ENCODE results near the gene SLX1A. TPM values are rescaled to one million over a fixed set of nuclear protein-coding genes. Genes with fewer than 3 reads are reported as not detected.
"Not testable (repeated sequence)": the region's sequence is repeated elsewhere in the genome, so short reads cannot be mapped to it uniquely, and the experiment has no call there.

Gene SLX1A
- total RNA-seq (2022) (21.4 and 37.1 TPM in 2 replicates), Bru-seq, nascent RNA (percentile 25 among the genes with signal in this experiment), BruChase-seq, experiment 1, labeled RNA remaining after a 6-hour chase (percentile 29 among the genes with signal in this experiment), BruChase-seq, experiment 2, labeled RNA remaining after a 2-hour chase (percentile 41 among the genes with signal in this experiment)
- long read RNA-seq, transcript SLX1A-201 (6 exons, 1,091 nt), result major isoform, 45 of 62 reads
- long read RNA-seq, transcript SLX1A-206 (5 exons, 1,558 nt), result minor isoform, 6 of 62 reads
- long read RNA-seq, partial matches to known transcripts, result 6 of 62 reads
- long read RNA-seq, other reads (novel, unspliced or antisense), result 2 of 62 reads

GRCh38 chr16:30193615-30194014 is at the start of gene SLX1A, which contains the start of gene BOLA2B:
TSS of gene SLX1A (plus strand) at chr16:30193875. CDS start at chr16:30194085, 210 bp downstream.
TSS of gene BOLA2B (minus strand) at chr16:30193666. CDS start at chr16:30193595, 71 bp downstream.
- CTCF ChIA-PET, result not testable (repeated sequence)

GRCh38 chr16:30144017-30144416 is 49.7 kb upstream of the SLX1A start:
- no TSS peak for BruUV-seq (replicated peaks)
- H3K4me3 Mint-ChIP-seq (ENCODE audit: unreplicated experiment), result no peak overlapping the region
- intact Hi-C loops (cut with micrococcal nuclease), result no loop called here
- TF ChIP-seq, protein P1, sequence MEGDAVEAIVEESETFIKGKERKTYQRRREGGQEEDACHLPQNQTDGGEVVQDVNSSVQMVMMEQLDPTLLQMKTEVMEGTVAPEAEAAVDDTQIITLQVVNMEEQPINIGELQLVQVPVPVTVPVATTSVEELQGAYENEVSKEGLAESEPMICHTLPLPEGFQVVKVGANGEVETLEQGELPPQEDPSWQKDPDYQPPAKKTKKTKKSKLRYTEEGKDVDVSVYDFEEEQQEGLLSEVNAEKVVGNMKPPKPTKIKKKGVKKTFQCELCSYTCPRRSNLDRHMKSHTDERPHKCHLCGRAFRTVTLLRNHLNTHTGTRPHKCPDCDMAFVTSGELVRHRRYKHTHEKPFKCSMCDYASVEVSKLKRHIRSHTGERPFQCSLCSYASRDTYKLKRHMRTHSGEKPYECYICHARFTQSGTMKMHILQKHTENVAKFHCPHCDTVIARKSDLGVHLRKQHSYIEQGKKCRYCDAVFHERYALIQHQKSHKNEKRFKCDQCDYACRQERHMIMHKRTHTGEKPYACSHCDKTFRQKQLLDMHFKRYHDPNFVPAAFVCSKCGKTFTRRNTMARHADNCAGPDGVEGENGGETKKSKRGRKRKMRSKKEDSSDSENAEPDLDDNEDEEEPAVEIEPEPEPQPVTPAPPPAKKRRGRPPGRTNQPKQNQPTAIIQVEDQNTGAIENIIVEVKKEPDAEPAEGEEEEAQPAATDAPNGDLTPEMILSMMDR (IDR thresholded peaks at IDR 0.05; ENCODE audit: unreplicated experiment), result no peak
- H3K9me3 Mint-ChIP-seq (ENCODE audit: unreplicated experiment), result no peaks in the 10 kb centered on the region
- POLR2A ChIA-PET, result no interaction called here
- no peaks in the 10 kb centered on the region for H3K27me3 Mint-ChIP-seq (ENCODE audit: insufficient read depth, unreplicated experiment)
- CTCF ChIA-PET, result no interaction called here
- no peak for DNase-seq (ENCODE audit: unreplicated experiment)
- no peaks in the 10 kb centered on the region for H3K36me3 Mint-ChIP-seq (ENCODE audit: insufficient read depth, unreplicated experiment)
- H3K4me1 Mint-ChIP-seq (ENCODE audit: insufficient read depth, unreplicated experiment), result no peaks in the 10 kb centered on the region
- no peak overlapping the region for H3K27ac Mint-ChIP-seq (ENCODE audit: low read depth, unreplicated experiment)

More at GRCh38 chr16:30193615-30194014, at the start of gene SLX1A, which contains the start of gene BOLA2B:
- H3K9me3 Mint-ChIP-seq (ENCODE audit: unreplicated experiment); H3K36me3 Mint-ChIP-seq (ENCODE audit: insufficient read depth, unreplicated experiment); H3K4me3 Mint-ChIP-seq (ENCODE audit: unreplicated experiment); intact Hi-C loops (cut with micrococcal nuclease); H3K27ac Mint-ChIP-seq (ENCODE audit: low read depth, unreplicated experiment); DNase-seq (ENCODE audit: unreplicated experiment); BruUV-seq (replicated peaks); H3K27me3 Mint-ChIP-seq (ENCODE audit: insufficient read depth, unreplicated experiment); H3K4me1 Mint-ChIP-seq (ENCODE audit: insufficient read depth, unreplicated experiment); POLR2A ChIA-PET: not testable (repeated sequence)

DNA sequence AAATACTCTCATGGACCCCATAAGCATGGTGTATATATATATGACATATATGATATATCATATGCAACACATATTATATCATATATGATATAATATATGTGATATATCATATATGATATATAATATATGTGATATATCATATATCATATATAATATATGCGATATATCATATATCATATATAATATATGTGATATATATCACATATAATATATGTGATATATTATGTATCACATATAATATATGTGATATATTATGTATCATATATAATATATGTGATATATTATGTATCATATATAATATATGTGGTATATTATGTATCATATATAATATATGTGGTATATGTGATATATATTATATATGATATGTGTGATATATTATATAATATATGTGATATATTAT is 48.8 kb upstream of the SLX1A start:
- Mint-ChIP-seq H3K36me3 (ENCODE audit: insufficient read depth, unreplicated experiment) (no peaks in the 10 kb centered on the region), H3K27me3 (ENCODE audit: insufficient read depth, unreplicated experiment) (no peaks in the 10 kb centered on the region), H3K9me3 (ENCODE audit: unreplicated experiment) (no peaks in the 10 kb centered on the region), H3K4me1 (ENCODE audit: insufficient read depth, unreplicated experiment) (no peaks in the 10 kb centered on the region), H3K4me3 (ENCODE audit: unreplicated experiment) (no peak overlapping the region), H3K27ac (ENCODE audit: low read depth, unreplicated experiment) (no peak overlapping the region)
- ChIA-PET CTCF (no interaction called here), POLR2A (no interaction called here)
- no TSS peak for BruUV-seq (replicated peaks)
- intact Hi-C loops (cut with micrococcal nuclease), result no loop called here
- TF ChIP-seq, protein P1 (IDR thresholded peaks at IDR 0.05; ENCODE audit: unreplicated experiment), result no peak
- no peak for DNase-seq (ENCODE audit: unreplicated experiment)

GRCh38 chr16:30145657-30146056 is 48.0 kb upstream of the SLX1A start:
- no TSS peak for BruUV-seq (replicated peaks)
- H3K36me3 Mint-ChIP-seq (ENCODE audit: insufficient read depth, unreplicated experiment), result no peaks in the 10 kb centered on the region
- CTCF ChIA-PET, result no interaction called here
- no peak for DNase-seq (ENCODE audit: unreplicated experiment)
- no peaks in the 10 kb centered on the region for H3K4me1 Mint-ChIP-seq (ENCODE audit: insufficient read depth, unreplicated experiment)
- no peak overlapping the region for H3K27ac Mint-ChIP-seq (ENCODE audit: low read depth, unreplicated experiment)
- no peak overlapping the region for H3K4me3 Mint-ChIP-seq (ENCODE audit: unreplicated experiment)
- no peaks in the 10 kb centered on the region for H3K27me3 Mint-ChIP-seq (ENCODE audit: insufficient read depth, unreplicated experiment)
- H3K9me3 Mint-ChIP-seq (ENCODE audit: unreplicated experiment), result no peaks in the 10 kb centered on the region
- TF ChIP-seq, protein P1 (IDR thresholded peaks at IDR 0.05; ENCODE audit: unreplicated experiment), result no peak
- intact Hi-C loops (cut with micrococcal nuclease), result no loop called here
- POLR2A ChIA-PET, result no interaction called here

Measured in MCF 10A (cell line).